Jurkat, Clone E6-1 (cell line): ENCODE results near the gene APOBR.
"Not testable (repeated sequence)": the region's sequence is repeated elsewhere in the genome, so short reads cannot be mapped to it uniquely, and the experiment has no call there.

Source experiments
- DNase-seq: peaks from one replicate; pipeline ENCODE4 v3.0.0-alpha.2; 2011; ENCODE audit warnings: low read depth, low spot score
- H3K4me3 ChIP-seq: 2 replicates; pipeline ENCODE4 v1.5.1; 2011; ENCODE audit warnings: mild to moderate bottlenecking, low read length, control low read depth, moderate library complexity

Gene APOBR

GRCh38 chr16:28524681-28525171, 30.3 kb downstream of the APOBR start:
- no peak for DNase-seq
- no peak overlapping the region for H3K4me3 ChIP-seq

GRCh38 chr16:28526201-28527099, 32.0 kb downstream of the APOBR start:
- H3K4me3 ChIP-seq = no peak overlapping the region
- no peak for DNase-seq

GRCh38 chr16:28527100-28527785, 32.8 kb downstream of the APOBR start:
- not testable (repeated sequence) for DNase-seq, H3K4me3 ChIP-seq

- DNase-seq = no peak
- H3K4me3 ChIP-seq = no peak overlapping the region
These were observed 33.5 kb downstream of the APOBR start for GRCh38 chr16:28527985-28528384.

- DNase-seq = no peak
- H3K4me3 ChIP-seq = no peak overlapping the region
These were observed 34.0 kb downstream of the APOBR start for GRCh38 chr16:28528463-28528867.

- DNase-seq = no peak
These were observed 34.7 kb downstream of the APOBR start for GRCh38 chr16:28529124-28529523.

GRCh38 chr16:28531777-28532744, 37.6 kb downstream of the APOBR start:
- DNase-seq = no peak
- H3K4me3 ChIP-seq = no peak overlapping the region

More at GRCh38 chr16:28529124-28529523, 34.7 kb downstream of the APOBR start:
- H3K4me3 ChIP-seq = no peak overlapping the region

GRCh38 chr16:28532940-28533647, 38.7 kb downstream of the APOBR start:
- DNase-seq = no peak
- H3K4me3 ChIP-seq = no peak overlapping the region

- DNase-seq = no peak
These were observed 40.3 kb downstream of the APOBR start for GRCh38 chr16:28534542-28535373.

GRCh38 chr16:28537076-28537475, 42.6 kb downstream of the APOBR start:
- no peak overlapping the region for H3K4me3 ChIP-seq
- no peak for DNase-seq

More at GRCh38 chr16:28534542-28535373, 40.3 kb downstream of the APOBR start:
- H3K4me3 ChIP-seq = no peak overlapping the region

GRCh38 chr16:28537964-28538732, 43.7 kb downstream of the APOBR start:
- DNase-seq = no peak
- H3K4me3 ChIP-seq = no peak overlapping the region

GRCh38 chr16:28538733-28539596, 44.5 kb downstream of the APOBR start, which contains the start of gene NUPR1:
TSS of gene NUPR1 (minus strand) at chr16:28538974. CDS start at chr16:28538907, 67 bp downstream.
- no peak within 1 kb of the TSS for H3K4me3 ChIP-seq
- DNase-seq = no peak

- no peak overlapping the region for H3K4me3 ChIP-seq
- no peak for DNase-seq
These were observed 45.9 kb downstream of the APOBR start for GRCh38 chr16:28540346-28540745.

GRCh38 chr16:28542646-28543045, 48.2 kb downstream of the APOBR start:
- no peak overlapping the region for H3K4me3 ChIP-seq
- no peak for DNase-seq

- H3K4me3 ChIP-seq = no peak overlapping the region
- DNase-seq = no peak
These were observed 48.6 kb downstream of the APOBR start for GRCh38 chr16:28543072-28543471.

- no peak overlapping the region for H3K4me3 ChIP-seq
- no peak for DNase-seq
These were observed 50.6 kb downstream of the APOBR start for GRCh38 chr16:28544998-28545397.
